Activated CD4-positive, CD25-positive, alpha-beta regulatory T cell treated with anti-CD3 and anti-CD28 coated beads, Interleukin-2, amount 50 U/mL, for 24 hours (primary cell): ENCODE measurements around the gene MSRB1.

Source experiments
- ATAC-seq, 2 donors: fragments of 150-1000 bp; cut with Tn5 transposase; one replicate each; pipeline ENCODE4 v1.10.0; 2021; ENCODE audit warnings: mild to moderate bottlenecking in 1 of 2, moderate library complexity in 1 of 2

MSRB1 gene

DNA sequence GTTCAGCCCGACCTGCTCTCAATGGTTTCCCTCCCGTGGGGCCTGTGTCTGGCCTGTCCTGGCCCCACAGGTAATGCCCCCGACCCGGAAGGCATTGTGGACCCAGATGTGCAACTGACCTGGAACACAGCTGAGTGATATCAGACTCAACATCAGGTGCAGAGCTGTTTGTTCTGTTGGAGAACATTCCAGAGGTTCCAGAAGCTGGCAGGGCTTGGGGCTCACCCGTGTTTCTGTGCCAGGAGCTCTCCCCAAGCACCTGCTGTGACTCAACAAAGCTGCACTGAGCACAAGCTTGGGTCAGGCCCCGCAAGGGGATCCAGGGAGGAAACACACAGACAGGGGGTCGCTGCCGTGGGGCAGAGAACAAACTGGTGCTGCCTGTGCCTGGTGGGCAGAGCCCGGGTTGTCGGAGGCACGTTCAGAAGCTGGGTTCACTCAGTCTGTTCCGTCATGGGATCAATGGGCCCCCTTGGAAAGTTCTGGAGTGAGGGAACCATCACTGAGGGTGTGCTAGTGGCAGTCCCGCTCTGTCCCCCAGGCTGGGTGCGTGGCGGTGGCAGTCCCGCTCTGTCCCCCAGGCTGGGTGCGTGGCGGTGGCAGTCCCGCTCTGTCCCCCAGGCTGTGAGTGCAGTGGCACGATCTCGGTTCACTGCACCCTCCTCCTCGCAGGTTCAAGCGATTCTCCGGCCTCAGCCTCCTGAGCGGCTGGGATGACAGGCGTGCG, 46.9 kb downstream of the MSRB1 start:
- no peak for ATAC-seq

DNA sequence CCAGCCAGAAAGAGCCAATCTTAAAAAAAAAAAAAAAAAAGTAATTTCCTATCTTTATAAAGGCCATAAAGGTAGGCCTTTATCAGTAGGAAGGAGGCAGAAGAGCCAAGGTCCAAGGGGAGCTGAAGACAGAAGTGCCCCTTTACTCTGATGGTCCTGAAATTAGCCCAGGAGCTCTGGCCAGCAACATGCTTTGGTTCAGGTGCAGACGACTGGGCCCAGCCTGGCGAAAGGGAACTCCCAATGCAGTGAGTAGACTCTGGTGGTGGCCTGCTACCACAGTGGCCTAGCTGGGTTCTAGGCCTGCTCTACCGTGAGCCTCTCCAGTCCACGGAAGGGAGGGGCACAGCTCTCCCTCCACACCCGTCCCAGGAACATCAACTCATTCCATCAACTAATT, 47.9 kb downstream of the MSRB1 start:
- ATAC-seq = no peak

DNA sequence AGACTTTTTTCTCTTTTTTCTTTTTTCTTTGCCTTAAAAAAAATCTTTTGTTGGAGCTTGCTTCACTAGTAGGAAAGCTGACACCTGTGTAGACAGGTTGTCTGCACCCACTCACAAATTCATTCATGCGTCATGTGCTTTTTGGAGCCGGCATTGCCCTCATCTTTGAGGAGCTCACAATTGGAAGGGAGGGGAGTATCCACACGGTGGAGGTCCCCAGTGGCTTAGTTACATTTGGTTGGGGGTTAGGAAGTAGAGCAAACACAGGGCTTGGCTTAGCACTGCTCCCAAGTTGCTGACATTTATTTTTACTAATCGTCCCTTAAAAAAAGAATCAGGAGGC, 52.3 kb downstream of the MSRB1 start:
- ATAC-seq = no peak

- ATAC-seq = no peak
These were observed 52.8 kb downstream of the MSRB1 start for GRCh38 chr16:1890024-1890707.
